Neural progenitor cell (in vitro differentiated cells): ENCODE measurements around the gene VTI1A.

Experiments
- CTCF ChIP-seq: fragments of 200-600 bp; sonication (generic); IDR thresholded peaks from 2 replicates; pipeline ENCODE4 v1.5.1; 2017; ENCODE audit warnings: antibody characterized with exemption, mild to moderate bottlenecking
- EZH2 ChIP-seq: fragments of 200-600 bp; sonication (generic); IDR thresholded peaks from 2 replicates; pipeline ENCODE4 v1.6.1; 2017; ENCODE audit warnings: antibody characterized with exemption, mild to moderate bottlenecking, moderate library complexity

DNA sequence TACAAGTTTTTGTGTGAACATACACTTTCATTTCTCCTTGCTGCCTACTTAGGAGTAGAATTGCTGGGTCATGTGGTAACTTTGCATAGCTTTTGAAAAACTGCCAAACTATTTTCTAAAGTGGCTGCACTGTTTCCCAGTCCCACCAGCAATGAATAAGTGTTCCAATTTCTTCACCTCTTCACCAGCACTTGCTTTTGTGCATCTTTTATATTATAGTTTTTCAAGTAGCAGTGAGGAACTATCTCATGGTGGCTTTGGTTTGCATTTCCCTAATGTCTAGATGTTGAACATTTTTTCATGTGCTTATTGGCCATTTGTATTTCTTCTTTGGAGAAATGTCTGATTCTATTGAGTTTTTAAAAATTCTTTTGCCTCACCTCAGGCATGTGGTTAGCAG lies 273.2 kb downstream of the VTI1A start:
- no peak for TF ChIP-seq CTCF
- TF ChIP-seq EZH2, result no peak
